Measurements from ENCODE around the gene KCNK6.

Gene KCNK6

GRCh38 chr19:38298821-38299680 lies 20.6 kb upstream of the KCNK6 start:
- DNase-seq: no peak

- no peak for DNase-seq
Measured at GRCh38 chr19:38303517-38304351, 15.9 kb upstream of the KCNK6 start, which contains the start of gene C19orf33. TSS of gene C19orf33 (plus strand) at chr19:38304251. CDS start at chr19:38304262, 11 bp downstream.

- DNase-seq: no peak
Measured at GRCh38 chr19:38304352-38304865, 15.2 kb upstream of the KCNK6 start.

GRCh38 chr19:38304866-38305429 lies 14.7 kb upstream of the KCNK6 start:
- DNase-seq: peak in 1 of 2 experiments; percentile 14

GRCh38 chr19:38306236-38306635 lies 13.4 kb upstream of the KCNK6 start:
- no peak for DNase-seq

- no peak for DNase-seq
Measured at GRCh38 chr19:38307076-38307475, 12.6 kb upstream of the KCNK6 start.

GRCh38 chr19:38307597-38307996 lies 12.0 kb upstream of the KCNK6 start:
- DNase-seq: no peak

- DNase-seq: no peak
Measured at GRCh38 chr19:38308006-38308766, 11.5 kb upstream of the KCNK6 start.

GRCh38 chr19:38308926-38309614 lies 10.6 kb upstream of the KCNK6 start:
- no peak for DNase-seq

- no peak for DNase-seq
Measured at GRCh38 chr19:38309615-38310278, 9.9 kb upstream of the KCNK6 start.

GRCh38 chr19:38310279-38310670 lies 9.4 kb upstream of the KCNK6 start:
- no peak for DNase-seq

- DNase-seq: no peak
Measured at GRCh38 chr19:38310986-38311385, 8.7 kb upstream of the KCNK6 start.

GRCh38 chr19:38315657-38316476 lies 3.8 kb upstream of the KCNK6 start, which contains the start of gene YIF1B:
TSS of gene YIF1B (minus strand) at chr19:38315947. CDS start at chr19:38315917, 30 bp downstream.
- DNase-seq: peak; percentile 98 to 99

GRCh38 chr19:38316477-38317067 lies 3.1 kb upstream of the KCNK6 start:
- DNase-seq: no peak

- no peak for DNase-seq
Measured at GRCh38 chr19:38317104-38317612, 2.5 kb upstream of the KCNK6 start.

- no peak for DNase-seq
Measured at GRCh38 chr19:38318660-38319059, 985 bp upstream of the KCNK6 start.

GRCh38 chr19:38320969-38321339 lies 1.3 kb downstream of the KCNK6 start:
- DNase-seq: no peak

GRCh38 chr19:38321646-38322196 lies 2.1 kb downstream of the KCNK6 start:
- DNase-seq: no peak

- DNase-seq: no peak
Measured at GRCh38 chr19:38323291-38323690, 3.6 kb downstream of the KCNK6 start.

Measured in NCI-H1930 (cell line).